GM19025 (cell line): ENCODE measurements around the gene SDK2.

ENCODE experiments used
- ATAC-seq: cut with Tn5 transposase; IDR thresholded peaks from one replicate; pipeline ENCODE4 v1.9.1; 2021; ENCODE audit warnings: mild to moderate bottlenecking, low read depth, moderate library complexity; ENCODE audit not compliant: unreplicated experiment

The SDK2 gene

GRCh38 chr17:73359987-73360410, 284.2 kb downstream of the SDK2 start:
- ATAC-seq: no peak

DNA sequence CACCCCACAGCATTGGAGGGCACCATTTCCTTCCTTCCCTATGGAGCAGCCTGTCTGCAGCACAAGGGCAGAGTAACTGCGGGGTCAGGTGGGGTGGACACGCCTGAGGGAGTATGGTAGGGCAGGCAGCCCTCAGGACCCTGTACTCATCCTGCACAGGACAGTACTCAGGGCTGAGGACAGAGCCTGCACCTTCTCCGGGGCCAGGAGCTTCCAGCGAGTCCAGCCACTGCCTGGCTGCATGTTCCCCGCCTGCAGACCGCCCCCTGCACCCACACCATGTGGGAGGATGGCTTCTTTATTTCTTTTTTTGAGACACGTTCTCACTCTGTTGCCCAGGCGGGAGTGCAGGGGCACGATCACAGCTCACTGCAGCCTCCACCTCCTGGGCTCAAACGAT, 284.9 kb downstream of the SDK2 start:
- ATAC-seq: no peak

- no peak for ATAC-seq
These were observed 285.6 kb downstream of the SDK2 start for GRCh38 chr17:73358668-73359067.

- ATAC-seq: no peak
These were observed 286.3 kb downstream of the SDK2 start for GRCh38 chr17:73357981-73358380.

DNA sequence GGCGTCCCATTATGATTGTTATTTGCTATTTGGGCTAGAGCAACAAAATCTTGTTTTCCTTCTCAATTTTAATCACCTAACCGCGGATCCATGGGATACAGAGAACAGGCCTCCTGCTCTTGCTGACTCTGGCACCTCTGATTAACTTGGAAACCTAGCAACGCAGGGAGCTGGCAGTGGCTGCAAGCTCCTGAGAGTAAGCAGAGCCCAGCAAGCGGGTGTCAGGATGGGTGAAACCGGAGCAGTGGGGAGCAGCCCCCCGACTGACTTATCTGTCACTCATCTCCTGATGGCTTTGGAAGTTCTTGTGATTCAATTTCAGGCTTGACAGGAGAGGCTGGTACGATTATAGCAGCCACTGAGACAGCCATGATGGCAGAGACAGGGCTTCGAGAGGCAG, 286.9 kb downstream of the SDK2 start:
- ATAC-seq: no peak

GRCh38 chr17:73356561-73357170, 287.6 kb downstream of the SDK2 start:
- no peak for ATAC-seq

DNA sequence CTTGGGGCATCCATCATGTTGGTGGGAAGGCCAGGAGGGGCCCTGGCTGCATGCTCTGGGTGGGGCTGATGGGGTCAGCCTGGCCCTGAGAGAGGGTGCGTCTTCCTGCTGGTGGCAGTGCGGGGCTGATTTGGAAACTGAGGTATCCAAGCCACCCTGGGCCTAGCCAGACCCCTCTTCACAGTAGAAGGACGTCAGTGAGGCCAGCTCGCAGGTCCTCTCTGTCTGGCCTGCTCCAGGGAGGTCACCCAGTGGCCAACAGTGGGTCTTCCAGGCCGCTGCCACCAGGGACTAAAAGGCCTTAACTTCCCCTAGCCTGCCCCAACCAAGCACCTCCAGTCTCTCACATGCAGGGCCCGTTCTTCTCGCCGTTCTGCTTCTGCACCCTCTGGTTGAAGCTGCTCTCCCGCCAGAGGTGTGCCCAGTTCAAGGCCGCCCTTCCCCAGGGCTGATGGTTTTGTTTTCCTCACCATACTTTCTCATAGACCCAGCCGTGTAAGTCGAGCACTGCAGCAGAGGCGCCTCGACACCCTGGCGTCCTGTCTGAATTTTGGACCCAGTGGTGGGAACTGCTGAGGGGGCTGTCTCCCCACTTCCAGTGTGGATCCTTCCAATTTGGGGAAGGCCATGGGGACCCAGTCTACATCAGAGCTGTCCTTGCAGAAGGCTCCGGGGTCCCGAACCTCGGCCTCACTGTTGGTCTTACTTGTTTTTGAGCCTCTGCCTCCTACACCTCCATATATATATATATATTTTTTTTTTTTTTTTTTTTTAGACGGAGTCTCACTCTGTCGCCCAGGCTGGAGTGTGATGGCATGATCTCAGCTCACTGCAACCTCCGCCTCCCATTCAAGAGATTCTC, 289.6 kb downstream of the SDK2 start:
- ATAC-seq: no peak

GRCh38 chr17:73352261-73352660, 292.0 kb downstream of the SDK2 start:
- ATAC-seq: no peak

DNA sequence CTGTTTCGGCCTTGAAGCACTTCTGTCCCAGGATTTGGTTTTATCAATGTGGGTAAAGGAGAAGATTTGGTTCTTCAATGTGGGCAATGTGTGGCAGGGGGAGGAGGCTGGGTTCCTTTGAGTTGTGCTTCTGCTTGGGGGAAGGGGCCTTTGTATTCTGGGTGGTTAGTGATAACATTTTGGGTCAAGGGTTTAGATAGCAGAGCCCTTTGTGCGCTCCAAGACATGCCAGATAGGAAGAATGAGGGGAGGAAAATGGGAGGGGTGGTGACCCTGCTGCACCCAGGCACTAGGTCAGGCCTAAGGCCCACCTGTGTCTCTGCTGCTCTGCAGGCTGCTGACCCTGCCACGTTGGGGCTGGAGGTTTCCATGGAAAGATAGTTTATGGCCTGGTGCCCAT, 292.5 kb downstream of the SDK2 start:
- no peak for ATAC-seq

- ATAC-seq: no peak
These were observed 293.4 kb downstream of the SDK2 start for GRCh38 chr17:73350864-73351263.

DNA sequence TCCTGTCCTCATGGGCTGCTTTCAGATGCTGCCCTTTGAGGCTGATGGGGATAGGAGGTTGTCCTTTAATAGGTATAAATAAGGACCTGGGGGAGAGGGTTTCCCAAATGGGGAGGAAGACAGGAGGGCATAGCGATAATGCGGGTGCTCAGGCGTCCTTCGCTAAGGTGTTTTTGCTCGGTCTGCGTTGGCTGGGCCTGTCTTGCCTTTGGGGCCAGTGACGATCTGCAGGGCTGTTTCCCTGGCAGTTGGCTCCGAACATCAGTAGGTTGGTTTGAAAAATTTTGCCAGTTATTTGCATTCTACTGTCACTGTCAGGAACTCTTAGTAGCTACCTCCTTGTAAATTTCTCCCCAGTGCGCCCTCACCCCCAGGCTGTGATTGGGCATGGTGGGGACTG, 294.6 kb downstream of the SDK2 start:
- no peak for ATAC-seq

- no peak for ATAC-seq
These were observed 295.1 kb downstream of the SDK2 start for GRCh38 chr17:73349138-73349537.

DNA sequence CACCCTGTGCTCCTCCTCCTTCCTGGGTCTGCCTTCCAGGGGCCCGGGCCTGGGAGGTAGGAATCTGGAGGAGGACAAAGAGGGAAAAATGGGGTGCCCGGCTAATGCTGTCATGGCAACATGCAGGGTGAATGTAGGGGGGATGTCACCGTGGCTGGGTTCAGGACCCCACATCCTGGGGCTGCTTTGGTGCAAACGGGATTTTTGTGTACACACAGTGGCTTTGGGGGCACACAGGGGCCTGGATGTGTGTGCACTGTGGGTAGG, 295.5 kb downstream of the SDK2 start:
- no peak for ATAC-seq

DNA sequence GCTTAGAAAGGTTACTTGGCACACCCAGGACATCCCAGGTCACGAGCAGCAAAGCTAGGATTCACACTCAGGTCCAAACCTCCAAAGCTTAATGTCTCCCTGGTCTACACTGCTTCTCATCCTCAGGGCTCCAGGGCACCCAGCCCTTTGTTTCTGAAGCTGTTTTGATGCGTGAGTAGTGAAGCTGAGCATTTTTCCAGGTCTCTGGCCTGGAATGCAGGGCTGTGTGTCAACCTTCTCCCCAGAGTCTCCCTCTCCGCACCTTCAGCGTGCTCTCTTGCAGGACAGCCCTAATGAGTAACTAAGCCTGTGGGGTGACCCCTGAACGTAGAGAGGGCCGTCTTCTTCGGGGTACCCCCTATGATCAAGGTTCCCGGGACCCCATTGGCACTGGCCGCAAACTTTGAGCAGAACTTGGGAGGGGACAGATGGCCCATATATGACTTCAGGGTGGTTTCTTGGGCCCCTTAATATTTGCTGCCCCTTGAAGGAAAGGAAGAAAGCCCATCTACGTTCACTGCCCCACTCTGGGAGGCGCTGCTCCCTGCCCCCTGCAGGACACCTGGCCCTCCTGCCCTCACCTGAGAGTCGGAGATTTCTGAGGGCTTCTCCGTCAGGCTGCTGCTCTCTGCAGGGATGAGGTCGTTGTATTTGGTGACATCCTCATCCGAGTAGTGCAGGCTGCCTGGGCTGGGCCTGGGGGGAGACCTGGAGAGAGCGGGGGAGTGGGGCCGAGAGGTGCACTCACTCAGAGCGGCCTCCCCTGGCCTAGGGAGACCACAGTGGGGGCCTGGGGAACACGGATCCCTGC, 296.0 kb downstream of the SDK2 start:
- ATAC-seq: no peak

DNA sequence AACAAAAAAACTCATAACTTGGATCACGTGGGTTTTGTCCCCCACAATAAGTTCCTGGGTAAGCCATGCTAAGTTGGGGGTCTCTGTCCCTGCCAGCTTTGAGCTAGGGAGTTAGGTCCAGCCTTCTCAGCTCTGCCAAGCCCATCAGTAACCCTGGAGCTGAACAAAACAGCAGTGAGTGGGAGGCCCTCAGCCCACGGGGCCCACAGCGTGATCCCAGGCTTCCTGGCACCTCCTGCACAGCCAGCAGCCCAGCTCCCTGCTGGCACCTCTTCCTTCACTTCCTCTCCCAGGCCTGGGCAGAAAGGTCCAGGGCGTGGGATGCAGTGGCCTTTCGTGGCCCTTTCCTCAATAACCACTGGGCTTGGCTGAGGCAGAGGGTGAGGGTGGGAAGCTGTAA, 296.9 kb downstream of the SDK2 start:
- ATAC-seq: no peak

DNA sequence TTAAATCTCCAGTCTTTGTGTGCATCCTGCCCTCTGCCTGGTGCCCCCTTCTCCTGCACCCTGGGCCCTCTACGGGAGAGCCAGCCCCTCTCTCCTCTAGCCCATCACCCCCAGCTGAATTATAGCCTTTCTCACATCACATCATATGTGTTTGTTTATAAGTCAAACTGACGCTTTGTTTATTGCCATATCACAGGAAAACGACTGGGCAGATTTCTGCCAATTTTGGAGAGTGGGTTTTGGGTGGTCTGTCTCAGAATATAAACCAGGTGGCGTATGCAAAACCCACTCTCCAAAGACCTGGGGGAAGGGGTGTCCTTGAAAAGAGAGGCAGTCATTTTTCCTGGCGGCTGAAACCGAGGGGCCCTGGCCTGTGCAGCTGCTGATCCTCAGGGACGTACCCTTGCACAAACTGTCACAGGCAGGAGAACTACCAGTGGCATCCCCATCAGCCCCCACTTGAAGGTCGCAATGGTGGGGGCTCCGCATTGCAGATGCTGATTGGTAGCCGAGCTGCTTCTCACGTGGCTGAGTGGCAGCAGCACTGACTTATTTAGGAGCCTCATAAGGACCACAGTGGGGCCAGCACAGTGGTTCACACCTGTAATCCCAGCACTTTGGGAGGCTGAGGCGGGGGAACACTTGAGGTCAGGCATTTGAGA, 297.6 kb downstream of the SDK2 start:
- ATAC-seq: no peak

GRCh38 chr17:73343739-73344454, 300.3 kb downstream of the SDK2 start:
- no peak for ATAC-seq

DNA sequence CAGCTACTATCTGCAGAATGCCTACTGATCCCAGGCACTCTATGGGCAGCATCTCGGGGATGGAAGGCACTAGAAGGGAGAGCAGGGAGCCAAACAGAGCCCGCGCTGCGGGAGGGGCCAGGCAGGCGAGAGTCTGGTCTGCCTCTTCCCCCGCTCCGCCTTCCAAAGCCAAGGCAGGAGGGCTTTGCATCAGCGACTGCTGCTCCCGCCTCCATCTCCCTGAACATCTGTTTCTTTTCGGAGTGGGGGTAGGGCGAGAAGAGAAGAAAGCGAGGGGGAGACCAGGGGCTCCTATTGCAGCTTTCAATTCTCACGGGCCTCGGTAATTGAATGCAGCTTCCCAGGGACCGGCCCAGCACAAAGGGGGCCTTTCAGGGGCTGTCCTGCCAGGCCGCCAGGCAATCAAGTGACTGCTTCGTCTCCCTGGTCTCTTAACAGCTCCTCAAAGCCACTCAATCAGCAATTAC, 301.0 kb downstream of the SDK2 start:
- ATAC-seq: no peak

- no peak for ATAC-seq
These were observed 301.6 kb downstream of the SDK2 start for GRCh38 chr17:73342541-73343167.

DNA sequence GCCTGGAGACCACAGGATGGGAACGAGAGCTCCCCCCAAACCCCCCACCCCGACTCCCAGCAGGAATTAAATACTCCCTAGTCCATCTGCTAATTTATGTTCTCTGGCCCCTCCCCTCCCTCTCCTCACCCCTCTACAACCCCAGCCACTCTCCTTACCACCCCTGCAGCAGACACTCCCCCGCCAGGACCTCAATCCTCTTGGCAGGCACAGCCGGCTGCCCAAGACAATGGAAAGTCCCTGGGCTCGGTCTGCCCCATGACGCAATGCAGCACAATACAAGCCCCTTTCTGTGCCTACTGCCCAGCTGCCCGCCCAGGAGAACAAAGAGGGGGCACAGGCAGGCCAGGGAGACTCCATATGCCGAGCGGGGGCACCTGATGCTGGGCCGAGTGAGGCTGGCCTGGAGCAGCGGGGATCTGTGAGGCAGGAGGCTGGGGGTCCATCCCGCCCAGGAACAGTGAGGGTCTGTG, 302.2 kb downstream of the SDK2 start:
- no peak for ATAC-seq
